ENCODE measurements around the gene ANKH.
"Not testable (repeated sequence)": the region's sequence is repeated elsewhere in the genome, so short reads cannot be mapped to it uniquely, and the experiment has no call there.

The ANKH gene

GRCh38 chr5:14826714-14827113 is 44.9 kb downstream of the ANKH start:
- no peak for DNase-seq (ENCODE audit: low spot score)

- no peak for DNase-seq (ENCODE audit: low spot score)
Observed at GRCh38 chr5:14825977-14826376, 45.6 kb downstream of the ANKH start.

GRCh38 chr5:14824499-14824898 is 47.1 kb downstream of the ANKH start:
- DNase-seq (ENCODE audit: low spot score) = no peak

- no peak for DNase-seq (ENCODE audit: low spot score)
Observed at GRCh38 chr5:14821100-14821845, 50.3 kb downstream of the ANKH start.

GRCh38 chr5:14818931-14819790 is 52.4 kb downstream of the ANKH start:
- DNase-seq (ENCODE audit: low spot score) = no peak

- not testable (repeated sequence) for DNase-seq (ENCODE audit: low spot score)
Observed at GRCh38 chr5:14817762-14818136, 53.8 kb downstream of the ANKH start.

GRCh38 chr5:14816999-14817761 is 54.4 kb downstream of the ANKH start:
- no peak for DNase-seq (ENCODE audit: low spot score)

- DNase-seq (ENCODE audit: low spot score) = no peak
Observed at GRCh38 chr5:14816374-14816998, 55.1 kb downstream of the ANKH start.

GRCh38 chr5:14813747-14814146 is 57.8 kb downstream of the ANKH start:
- no peak for DNase-seq (ENCODE audit: low spot score)

GRCh38 chr5:14812166-14812565 is 59.4 kb downstream of the ANKH start:
- no peak for DNase-seq (ENCODE audit: low spot score)

GRCh38 chr5:14810928-14811572 is 60.5 kb downstream of the ANKH start:
- no peak for DNase-seq (ENCODE audit: low spot score)

GRCh38 chr5:14810282-14810681 is 61.3 kb downstream of the ANKH start:
- no peak for DNase-seq (ENCODE audit: low spot score)

- DNase-seq (ENCODE audit: low spot score) = peak; percentile 98
Observed at GRCh38 chr5:14809369-14810155, 62.0 kb downstream of the ANKH start.

GRCh38 chr5:14807471-14807870 is 64.1 kb downstream of the ANKH start:
- no peak for DNase-seq (ENCODE audit: low spot score)

GRCh38 chr5:14806456-14806855 is 65.1 kb downstream of the ANKH start:
- DNase-seq (ENCODE audit: low spot score) = peak; percentile 30

GRCh38 chr5:14802541-14802940 is 69.0 kb downstream of the ANKH start:
- DNase-seq (ENCODE audit: low spot score) = no peak

- peak; percentile 38 for DNase-seq (ENCODE audit: low spot score)
Observed at GRCh38 chr5:14801792-14802191, 69.8 kb downstream of the ANKH start.

GRCh38 chr5:14797385-14797784 is 74.2 kb downstream of the ANKH start:
- not testable (repeated sequence) for DNase-seq (ENCODE audit: low spot score)

GRCh38 chr5:14794583-14795230 is 76.9 kb downstream of the ANKH start:
- no peak for DNase-seq (ENCODE audit: low spot score)

- DNase-seq (ENCODE audit: low spot score) = no peak
Observed at GRCh38 chr5:14793851-14794250, 77.7 kb downstream of the ANKH start.
